PC-9 (cell line): ENCODE results near the gene PFN2. TPM values are rescaled to one million over a fixed set of nuclear protein-coding genes. Genes with fewer than 3 reads are reported as not detected.
"Not testable (repeated sequence)": the region's sequence is repeated elsewhere in the genome, so short reads cannot be mapped to it uniquely, and the experiment has no call there.

ENCODE experiments used
- BruUV-seq: library from RNA; stranded (reverse); fragments of 400-500 nt; replicated peaks from 2 replicates; lab custom pipeline; 2021; lab: Mats Ljungman, UMichigan
- CTCF ChIA-PET: fragments of 300-600 bp; sonication (Branson Sonifier 250); formaldehyde crosslinking; loops from one replicate; lab custom pipeline; 2022; ENCODE audit warnings: antibody characterized with exemption; lab: Charles Lee
- POLR2A ChIA-PET: fragments of 300-600 bp; sonication (Branson Sonifier 250); formaldehyde crosslinking; loops from one replicate; lab custom pipeline; 2022; ENCODE audit warnings: antibody characterized with exemption; ENCODE audit not compliant: unreplicated experiment; lab: Charles Lee
- DNase-seq, 2 experiments: peaks; one replicate each; pipeline versions ENCODE4 v3.0.0 to v3.0.0-alpha.2; 2015 to 2022; ENCODE audit warnings: mixed read lengths in 1 of 2
- H2AFZ ChIP-seq: fragments of 200-600 bp; sonication (generic); 2 replicates; pipeline ENCODE4 v1.8.1; 2017; ENCODE audit warnings: antibody characterized with exemption
- H3F3A ChIP-seq: fragments of 200-600 bp; sonication (generic); 2 replicates; pipeline ENCODE4 v1.8.1; 2017; ENCODE audit warnings: antibody characterized with exemption, mild to moderate bottlenecking, low read depth; ENCODE audit not compliant: insufficient read depth
- H3K27ac ChIP-seq: fragments of 200-600 bp; sonication (generic); 2 replicates; pipeline ENCODE4 v1.6.1; 2016; ENCODE audit warnings: mixed run types
- H3K27me3 ChIP-seq: fragments of 200-600 bp; sonication (generic); 2 replicates; pipeline ENCODE4 v1.6.1; 2016; ENCODE audit warnings: low read depth, mixed run types; ENCODE audit not compliant: insufficient read depth
- H3K36me3 ChIP-seq: fragments of 200-600 bp; sonication (generic); 2 replicates; pipeline ENCODE4 v1.6.1; 2016; ENCODE audit warnings: low read depth, mixed run types
- H3K4me1 ChIP-seq: fragments of 200-600 bp; sonication (generic); replicated peaks from 2 replicates; pipeline ENCODE4 v1.6.1; 2016; ENCODE audit warnings: mixed run types; ENCODE audit not compliant: insufficient read depth
- H3K4me2 ChIP-seq: fragments of 200-600 bp; sonication (generic); 2 replicates; pipeline ENCODE4 v1.6.1; 2017; ENCODE audit warnings: mixed run types
- H3K4me3 ChIP-seq: fragments of 200-600 bp; sonication (generic); 2 replicates; pipeline ENCODE4 v1.6.1; 2016; ENCODE audit warnings: mixed run types
- H3K79me2 ChIP-seq: fragments of 200-600 bp; sonication (generic); 2 replicates; pipeline ENCODE4 v1.6.1; 2017; ENCODE audit warnings: low read depth, mixed run types
- H3K9me2 ChIP-seq: fragments of 200-600 bp; sonication (generic); 2 replicates; pipeline ENCODE4 v1.8.1; 2017; ENCODE audit warnings: mild to moderate bottlenecking; ENCODE audit not compliant: insufficient read depth
- H3K9me3 ChIP-seq: fragments of 200-600 bp; sonication (generic); 2 replicates; pipeline ENCODE4 v1.8.1; 2016; ENCODE audit warnings: low read depth; ENCODE audit not compliant: insufficient read depth
- H4K20me1 ChIP-seq: fragments of 200-600 bp; sonication (generic); 2 replicates; pipeline ENCODE4 v1.8.1; 2017; ENCODE audit not compliant: insufficient read depth
- EZH2 ChIP-seq: fragments of 200-600 bp; sonication (generic); IDR thresholded peaks from 2 replicates; pipeline ENCODE4 v1.8.0; 2017; ENCODE audit warnings: antibody characterized with exemption, low read depth
- intact Hi-C: fragments of 100-400 bp; cut with micrococcal nuclease; formaldehyde crosslinking; loops from one replicate; pipeline ENCODE4 v1.10.0; 2022; ENCODE audit not compliant: unreplicated experiment
- total RNA-seq: library from RNA; stranded (reverse); gene quantifications from 2 replicates; pipeline ENCODE4 v1.2.3, GENCODE V29; 2021
- TF ChIP-seq, protein P1 (sequence below): fragments of 200-600 bp; sonication (generic); conservative IDR thresholded peaks from 2 replicates; pipeline ENCODE4 v1.6.1; 2017; ENCODE audit warnings: mixed run types, antibody characterized with exemption, mild to moderate bottlenecking, moderate library complexity

Gene PFN2
- total RNA-seq, 1 experiment from 2014 or later = 187 TPM

DNA sequence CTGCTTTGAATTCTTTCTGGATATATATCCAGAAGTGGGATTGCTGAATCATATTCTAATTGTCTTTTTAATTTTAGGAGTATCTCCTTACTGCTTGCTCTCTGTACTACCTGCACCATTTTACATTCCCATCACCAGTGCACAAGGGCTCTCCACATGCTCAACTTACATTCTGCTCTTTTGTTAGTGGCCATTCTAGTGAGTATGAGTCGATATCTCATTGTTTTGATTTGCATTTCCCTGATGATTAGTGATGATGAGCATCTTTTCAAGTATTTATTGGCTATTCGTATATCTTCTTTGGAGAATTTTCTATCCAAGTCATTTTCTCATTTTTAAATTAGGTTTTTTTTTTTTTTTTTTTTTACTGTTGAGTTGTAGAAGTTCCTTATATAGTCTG lies 29.5 kb downstream of the PFN2 start:
- CTCF ChIA-PET = no interaction called here
- BruUV-seq = no TSS peak

DNA sequence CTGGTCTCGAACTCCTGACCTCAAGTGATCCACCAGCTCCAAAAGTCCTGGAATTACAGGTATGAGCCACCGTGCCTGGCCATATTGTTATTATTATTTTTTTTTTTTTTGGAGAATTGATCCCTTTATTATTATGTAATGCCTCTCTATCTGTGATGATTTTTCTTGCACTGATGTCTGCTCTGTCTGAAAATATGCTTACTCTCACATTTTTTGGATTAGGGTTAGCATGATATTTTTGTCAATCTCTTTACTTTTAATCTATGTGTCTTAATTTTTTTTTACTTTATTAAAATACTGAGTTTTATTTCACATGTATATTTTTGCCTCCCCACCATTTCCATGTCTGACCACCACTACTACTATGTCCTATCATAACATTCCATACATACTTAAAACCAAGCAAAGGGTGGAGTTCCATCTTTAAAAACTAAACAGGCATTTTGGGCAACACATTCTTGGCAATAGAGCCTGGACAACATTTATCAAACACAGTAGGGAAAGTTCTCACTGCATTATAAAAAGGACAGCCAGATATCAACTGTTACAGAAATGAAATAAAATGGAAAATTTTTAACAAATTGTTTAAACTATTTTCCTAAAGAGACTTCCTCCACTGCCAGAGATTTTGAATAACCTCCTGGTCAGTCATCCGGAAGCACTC lies 32.2 kb downstream of the PFN2 start:
- CTCF ChIA-PET, H3K36me3 ChIP-seq, H3K79me2 ChIP-seq, H3K27me3 ChIP-seq, H2AFZ ChIP-seq, BruUV-seq, H3K9me3 ChIP-seq, H3K27ac ChIP-seq, H3K4me1 ChIP-seq, H3K4me3 ChIP-seq, H3K9me2 ChIP-seq, H3K4me2 ChIP-seq, DNase-seq, POLR2A ChIA-PET, H4K20me1 ChIP-seq: not testable (repeated sequence)
- intact Hi-C loops = loop anchor here (10.0 kb wide), 4 partner anchors 174 to 1206 kb away; no protein-coding TSS in a partner anchor
- peaks cover 23% of the 10 kb centered on the region; the same call in 1 of the 2 replicates for H3F3A ChIP-seq

More for the DNA sequence above, 29.5 kb downstream of the PFN2 start:
- intact Hi-C loops = no loop called here
- no peak overlapping the region for H3K27ac ChIP-seq
- H3F3A ChIP-seq = peaks cover 14% of the 10 kb centered on the region; the same call in 1 of the 2 replicates
- TF ChIP-seq EZH2 = no peak
- TF ChIP-seq, protein P1, sequence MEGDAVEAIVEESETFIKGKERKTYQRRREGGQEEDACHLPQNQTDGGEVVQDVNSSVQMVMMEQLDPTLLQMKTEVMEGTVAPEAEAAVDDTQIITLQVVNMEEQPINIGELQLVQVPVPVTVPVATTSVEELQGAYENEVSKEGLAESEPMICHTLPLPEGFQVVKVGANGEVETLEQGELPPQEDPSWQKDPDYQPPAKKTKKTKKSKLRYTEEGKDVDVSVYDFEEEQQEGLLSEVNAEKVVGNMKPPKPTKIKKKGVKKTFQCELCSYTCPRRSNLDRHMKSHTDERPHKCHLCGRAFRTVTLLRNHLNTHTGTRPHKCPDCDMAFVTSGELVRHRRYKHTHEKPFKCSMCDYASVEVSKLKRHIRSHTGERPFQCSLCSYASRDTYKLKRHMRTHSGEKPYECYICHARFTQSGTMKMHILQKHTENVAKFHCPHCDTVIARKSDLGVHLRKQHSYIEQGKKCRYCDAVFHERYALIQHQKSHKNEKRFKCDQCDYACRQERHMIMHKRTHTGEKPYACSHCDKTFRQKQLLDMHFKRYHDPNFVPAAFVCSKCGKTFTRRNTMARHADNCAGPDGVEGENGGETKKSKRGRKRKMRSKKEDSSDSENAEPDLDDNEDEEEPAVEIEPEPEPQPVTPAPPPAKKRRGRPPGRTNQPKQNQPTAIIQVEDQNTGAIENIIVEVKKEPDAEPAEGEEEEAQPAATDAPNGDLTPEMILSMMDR = no peak
- 0 out of 2 replicates have a peak, but pooled peaks cover 9% of the 10 kb centered on the region for H3K9me3 ChIP-seq
- H3K79me2 ChIP-seq = no peaks in the 10 kb centered on the region
- no peaks in the 10 kb centered on the region for H3K9me2 ChIP-seq
- no peak overlapping the region for H3K4me2 ChIP-seq
- no peak for DNase-seq
- POLR2A ChIA-PET = no interaction called here
- 0 out of 2 replicates have a peak, but pooled peaks cover 11% of the 10 kb centered on the region for H3K36me3 ChIP-seq
- H3K27me3 ChIP-seq = no peaks in the 10 kb centered on the region
- H2AFZ ChIP-seq = no peak overlapping the region
- H4K20me1 ChIP-seq = no peaks in the 10 kb centered on the region
- no peak overlapping the region for H3K4me3 ChIP-seq
- no peaks in the 10 kb centered on the region for H3K4me1 ChIP-seq

- no peak overlapping the region for H2AFZ ChIP-seq
These were observed 33.9 kb downstream of the PFN2 start for GRCh38 chr3:149936812-149937230.

More at GRCh38 chr3:149936812-149937230, 33.9 kb downstream of the PFN2 start:
- H4K20me1 ChIP-seq = 0 out of 2 replicates have a peak, but pooled peaks cover 4% of the 10 kb centered on the region
- DNase-seq = peak in 1 of 2 experiments; percentile 44
- TF ChIP-seq, protein P1 = peak; percentile 76
- no peak for TF ChIP-seq EZH2
- BruUV-seq = no TSS peak
- ChIA-PET POLR2A (no interaction called here), CTCF (interaction anchor here (0.7 to 1.3 kb wide), 2 partner anchors 11 to 37 kb away, joined by 3 to 4 read pairs; no protein-coding TSS in a partner anchor)
- no peaks in the 10 kb centered on the region for H3K79me2 ChIP-seq
- intact Hi-C loops = loop anchor here (2.0 to 10.0 kb wide), 5 partner anchors 172 to 1208 kb away; no protein-coding TSS in a partner anchor
- H3K4me1 ChIP-seq = no peaks in the 10 kb centered on the region
- peak overlapping the region; percentile 10; the same call in 1 of the 2 replicates for H3K4me2 ChIP-seq
- H3K9me2 ChIP-seq = no peaks in the 10 kb centered on the region
- H3K27me3 ChIP-seq = no peaks in the 10 kb centered on the region
- H3F3A ChIP-seq = peaks cover 23% of the 10 kb centered on the region; the same call in 1 of the 2 replicates
- H3K27ac ChIP-seq = no peak overlapping the region
- H3K36me3 ChIP-seq = peaks cover 3% of the 10 kb centered on the region; the same call in 1 of the 2 replicates
- no peak overlapping the region for H3K4me3 ChIP-seq
- peaks cover 4% of the 10 kb centered on the region; the same call in 1 of the 2 replicates for H3K9me3 ChIP-seq
